IPS-18c (cell line): Measurements from ENCODE around the gene KCNH6.

Experiments used
- H3K4me3 ChIP-seq: 2 replicates; pipeline ENCODE4 v1.7.0; 2013; ENCODE audit warnings: low read depth, mild to moderate bottlenecking, low read length, moderate library complexity; ENCODE audit not compliant: insufficient read depth
- H3K9me3 ChIP-seq: one replicate; pipeline ENCODE4 v1.6.1; 2013; ENCODE audit warnings: mild to moderate bottlenecking, low read length, moderate library complexity; ENCODE audit not compliant: control insufficient read depth, insufficient read depth

KCNH6 gene

DNA sequence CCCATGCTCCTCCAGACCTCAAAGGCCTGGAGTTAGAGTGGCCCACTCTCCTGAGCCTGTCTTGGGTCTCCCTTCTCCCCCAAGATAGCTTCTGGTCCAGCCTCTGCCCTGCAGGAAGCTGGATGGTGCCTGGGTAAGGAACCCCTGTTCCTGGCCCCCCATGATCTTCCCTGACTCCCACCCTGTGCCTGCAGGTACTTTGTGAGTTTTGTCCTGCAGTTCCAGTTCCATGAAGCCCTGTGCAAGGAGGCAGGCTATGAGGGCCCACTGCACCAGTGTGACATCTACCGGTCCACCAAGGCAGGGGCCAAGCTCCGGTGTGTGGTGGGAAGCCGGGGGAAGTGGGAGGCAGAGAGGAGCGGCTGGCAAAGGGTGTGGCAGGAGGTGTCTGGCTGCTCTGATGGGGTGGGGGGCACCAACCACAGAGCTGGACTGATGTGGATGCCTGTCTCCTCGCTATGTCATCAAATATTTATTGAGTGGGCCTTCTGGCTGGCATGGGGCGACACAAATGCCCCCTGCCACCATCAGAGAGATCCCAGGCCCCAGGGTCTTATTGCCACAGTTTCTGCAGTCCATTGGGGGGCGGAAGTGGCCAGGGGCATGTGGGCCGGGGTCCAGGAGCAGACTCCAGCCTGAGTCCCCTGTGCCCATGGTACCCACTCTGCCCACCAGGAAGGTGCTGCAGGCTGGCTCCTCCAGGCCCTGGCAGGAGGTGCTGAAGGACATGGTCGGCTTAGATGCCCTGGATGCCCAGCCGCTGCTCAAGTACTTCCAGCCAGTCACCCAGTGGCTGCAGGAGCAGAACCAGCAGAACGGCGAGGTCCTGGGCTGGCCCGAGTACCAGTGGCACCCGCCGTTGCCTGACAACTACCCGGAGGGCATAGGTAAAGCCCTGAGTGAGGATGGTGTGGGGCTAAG, 39.2 kb upstream of the KCNH6 start:
- no peaks in the 10 kb centered on the region for H3K9me3 ChIP-seq
- no peak overlapping the region for H3K4me3 ChIP-seq

DNA sequence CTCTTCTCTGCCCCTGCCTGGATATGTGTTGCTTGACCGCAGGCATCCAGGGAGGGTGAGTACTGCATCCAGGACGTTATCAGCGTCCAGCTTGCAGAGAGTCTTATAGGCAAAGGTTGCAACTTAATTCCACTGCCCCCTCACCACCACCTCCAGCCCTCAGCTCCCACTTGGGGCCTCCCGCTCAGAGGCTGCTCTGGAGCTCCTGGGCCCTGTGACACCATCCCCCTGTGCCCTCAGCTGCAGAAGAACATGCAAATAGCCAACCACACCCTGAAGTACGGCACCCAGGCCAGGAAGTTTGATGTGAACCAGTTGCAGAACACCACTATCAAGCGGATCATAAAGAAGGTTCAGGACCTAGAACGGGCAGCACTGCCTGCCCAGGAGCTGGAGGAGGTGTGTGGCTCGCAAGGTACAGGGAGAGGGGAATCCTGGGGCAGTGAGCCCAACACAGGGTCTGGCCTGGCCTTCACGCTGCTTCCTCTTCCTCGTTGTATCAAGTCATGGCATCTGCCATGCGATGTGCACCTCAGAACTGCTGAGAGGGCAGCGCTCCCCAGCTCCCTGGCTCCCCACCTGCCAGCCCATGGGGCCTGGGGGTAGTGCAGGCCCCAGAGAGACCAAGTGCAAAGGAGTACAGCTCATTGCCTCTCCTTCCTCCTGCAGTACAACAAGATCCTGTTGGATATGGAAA, 36.7 kb upstream of the KCNH6 start:
- H3K4me3 ChIP-seq, result no peak overlapping the region
- H3K9me3 ChIP-seq, result no peaks in the 10 kb centered on the region

DNA sequence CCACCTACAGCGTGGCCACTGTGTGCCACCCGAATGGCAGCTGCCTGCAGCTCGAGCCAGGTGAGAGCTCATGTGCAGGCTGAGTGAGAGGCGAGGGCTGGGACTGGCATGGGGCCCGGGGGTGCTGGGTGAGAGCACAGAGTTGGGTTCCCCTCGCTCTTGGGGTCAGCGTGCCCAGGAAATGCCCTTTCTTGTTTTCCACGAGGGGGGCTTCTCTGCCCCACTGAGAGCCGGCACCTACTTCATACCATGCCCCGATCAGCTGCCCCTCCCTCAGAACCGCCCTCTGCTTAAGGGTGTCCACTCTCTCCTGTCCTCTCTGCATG, 36.2 kb upstream of the KCNH6 start:
- H3K9me3 ChIP-seq, result no peaks in the 10 kb centered on the region
- H3K4me3 ChIP-seq, result no peak overlapping the region

DNA sequence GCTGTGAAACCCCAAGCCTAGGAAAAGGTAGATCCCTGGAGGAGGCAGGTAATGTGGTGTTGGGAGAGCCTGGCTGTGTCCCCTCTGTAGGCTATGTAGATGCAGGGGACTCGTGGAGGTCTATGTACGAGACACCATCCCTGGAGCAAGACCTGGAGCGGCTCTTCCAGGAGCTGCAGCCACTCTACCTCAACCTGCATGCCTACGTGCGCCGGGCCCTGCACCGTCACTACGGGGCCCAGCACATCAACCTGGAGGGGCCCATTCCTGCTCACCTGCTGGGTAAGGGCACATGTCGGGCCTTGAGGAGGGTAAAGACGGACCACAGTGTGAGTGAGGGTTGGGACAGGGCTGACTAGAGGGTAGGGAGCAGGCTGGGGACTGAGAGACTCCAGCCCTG, 34.3 kb upstream of the KCNH6 start:
- Histone ChIP-seq H3K4me3 (no peak overlapping the region), H3K9me3 (no peaks in the 10 kb centered on the region)

DNA sequence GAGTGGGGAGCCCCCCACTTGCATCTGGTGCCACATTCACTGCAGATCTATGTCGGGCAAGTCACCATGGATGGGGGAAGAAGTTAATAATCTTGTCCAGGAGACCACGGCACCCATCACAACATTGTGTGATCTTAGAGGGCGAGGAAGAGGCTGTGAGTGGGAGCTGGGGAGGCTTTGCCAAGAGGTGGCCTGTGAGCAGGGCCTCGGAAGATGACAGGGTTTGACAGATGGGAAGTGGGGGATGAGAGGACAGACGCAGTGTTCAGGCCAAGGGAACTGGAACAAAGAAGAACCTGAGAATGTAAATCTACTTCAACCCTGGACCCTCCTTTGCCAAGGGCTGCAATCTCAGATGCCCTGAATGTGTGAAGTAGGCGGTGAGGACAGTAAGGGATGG, 33.9 kb upstream of the KCNH6 start:
- H3K4me3 ChIP-seq, result no peak overlapping the region
- H3K9me3 ChIP-seq, result no peaks in the 10 kb centered on the region

DNA sequence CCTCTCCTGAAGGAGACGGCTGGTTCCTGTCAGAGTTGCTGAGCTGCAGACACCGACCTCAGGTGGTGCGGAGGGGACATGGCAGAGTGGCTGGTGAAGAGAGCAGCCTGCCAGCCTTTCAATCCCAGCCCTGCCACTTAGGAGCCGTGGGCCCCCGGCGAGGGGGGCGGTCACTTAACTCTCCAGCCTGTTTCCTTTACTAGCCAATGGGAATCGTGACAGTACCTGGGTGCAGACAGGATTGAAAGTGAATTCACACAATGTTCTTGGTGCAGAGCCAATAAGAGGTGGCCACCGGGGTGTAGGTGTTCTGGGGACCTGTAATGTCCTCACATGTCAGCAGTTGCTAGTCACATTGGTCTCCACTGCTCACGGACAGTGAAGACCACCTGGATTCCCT, 32.8 kb upstream of the KCNH6 start:
- no peak overlapping the region for H3K4me3 ChIP-seq
- H3K9me3 ChIP-seq, result no peaks in the 10 kb centered on the region

DNA sequence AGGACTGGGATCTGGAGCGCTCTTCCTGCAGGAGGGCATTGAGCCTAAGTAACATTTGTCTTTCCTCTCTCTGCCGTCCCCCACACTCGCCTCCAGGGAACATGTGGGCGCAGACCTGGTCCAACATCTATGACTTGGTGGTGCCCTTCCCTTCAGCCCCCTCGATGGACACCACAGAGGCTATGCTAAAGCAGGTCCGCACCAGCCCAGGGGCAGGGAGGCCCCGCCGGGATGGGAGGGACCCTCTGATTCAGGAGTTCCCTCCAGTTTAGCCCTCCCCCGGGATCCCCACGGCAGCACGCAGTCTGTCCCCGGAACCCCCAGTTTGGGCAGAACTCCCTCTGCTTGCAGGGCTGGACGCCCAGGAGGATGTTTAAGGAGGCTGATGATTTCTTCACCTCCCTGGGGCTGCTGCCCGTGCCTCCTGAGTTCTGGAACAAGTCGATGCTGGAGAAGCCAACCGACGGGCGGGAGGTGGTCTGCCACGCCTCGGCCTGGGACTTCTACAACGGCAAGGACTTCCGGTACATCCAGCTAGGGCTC, 32.2 kb upstream of the KCNH6 start:
- no peak overlapping the region for H3K4me3 ChIP-seq

DNA sequence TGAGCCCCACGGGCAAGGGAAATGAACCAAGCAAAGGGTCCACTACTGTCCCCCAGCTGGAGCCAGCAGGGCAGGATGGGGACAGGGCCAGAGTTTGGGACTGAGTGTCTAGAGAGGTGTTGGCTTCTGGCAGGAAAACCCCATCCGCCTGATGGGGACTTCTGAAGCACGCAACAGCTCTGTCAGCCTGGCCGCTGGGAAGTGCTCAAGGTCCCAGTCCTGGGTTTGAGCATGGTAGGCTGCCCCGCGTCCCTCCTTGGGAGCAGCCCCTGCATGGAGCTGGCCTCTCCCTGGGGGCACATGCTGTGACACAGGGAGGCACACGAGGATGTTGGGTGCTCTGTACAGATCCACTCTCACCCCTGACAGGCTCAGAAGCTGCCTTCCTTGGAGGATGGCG, 31.7 kb upstream of the KCNH6 start:
- Histone ChIP-seq H3K4me3 (no peak overlapping the region), H3K9me3 (no peaks in the 10 kb centered on the region)

More for the DNA sequence above, 32.2 kb upstream of the KCNH6 start:
- H3K9me3 ChIP-seq, result no peaks in the 10 kb centered on the region

DNA sequence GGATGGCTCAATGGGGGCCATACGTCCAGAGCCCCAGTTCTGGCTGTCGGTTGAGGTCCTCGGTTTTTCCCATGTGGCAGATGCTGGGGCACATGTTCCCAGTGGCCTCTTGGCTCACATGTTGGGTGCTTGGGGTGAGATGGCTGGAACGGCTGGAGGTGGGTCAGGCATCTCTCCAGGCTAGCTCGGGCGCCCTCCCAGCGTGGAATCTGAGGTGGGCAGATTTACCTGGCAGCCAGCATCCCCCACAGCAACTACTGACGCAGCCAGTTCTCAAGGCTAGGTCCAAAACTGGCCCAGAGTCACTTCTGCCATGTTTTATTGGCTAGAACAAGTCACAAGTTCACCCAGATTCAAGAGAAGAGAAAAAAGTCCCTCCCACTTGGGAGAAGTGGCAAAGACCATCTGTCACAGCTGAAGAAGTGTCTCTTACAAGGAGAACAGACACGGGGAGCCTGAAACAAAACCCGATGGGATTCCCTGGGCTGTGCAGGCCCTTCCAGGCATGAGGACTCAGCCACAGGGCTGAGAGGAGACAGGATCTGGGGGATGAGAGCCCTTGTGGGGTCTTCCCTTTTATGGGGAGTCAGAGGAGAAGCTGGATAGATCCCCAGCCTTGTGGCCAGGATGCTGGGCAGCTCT, 31.1 kb upstream of the KCNH6 start:
- Histone ChIP-seq H3K9me3 (no peaks in the 10 kb centered on the region), H3K4me3 (no peak overlapping the region)

DNA sequence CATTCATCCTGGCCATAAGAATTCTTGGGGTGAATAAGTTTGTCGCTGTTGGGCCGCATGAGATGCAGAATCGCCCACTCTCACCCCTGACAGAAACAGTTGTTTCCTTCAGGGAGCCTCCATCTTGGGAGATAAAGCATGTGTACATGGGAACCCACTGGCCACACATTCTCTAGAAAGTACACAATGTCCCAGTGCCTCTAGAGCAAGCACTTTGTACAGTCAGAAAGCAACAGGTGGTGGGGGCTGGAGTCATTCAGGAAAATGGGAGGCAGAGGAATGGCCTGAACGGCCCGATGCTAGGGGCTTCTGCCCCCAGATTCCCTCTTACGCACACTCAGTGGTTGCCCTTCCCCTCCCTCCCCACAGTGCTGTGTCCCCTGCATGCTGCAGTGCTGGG, 30.2 kb upstream of the KCNH6 start:
- Histone ChIP-seq H3K4me3 (no peak overlapping the region), H3K9me3 (no peaks in the 10 kb centered on the region)

DNA sequence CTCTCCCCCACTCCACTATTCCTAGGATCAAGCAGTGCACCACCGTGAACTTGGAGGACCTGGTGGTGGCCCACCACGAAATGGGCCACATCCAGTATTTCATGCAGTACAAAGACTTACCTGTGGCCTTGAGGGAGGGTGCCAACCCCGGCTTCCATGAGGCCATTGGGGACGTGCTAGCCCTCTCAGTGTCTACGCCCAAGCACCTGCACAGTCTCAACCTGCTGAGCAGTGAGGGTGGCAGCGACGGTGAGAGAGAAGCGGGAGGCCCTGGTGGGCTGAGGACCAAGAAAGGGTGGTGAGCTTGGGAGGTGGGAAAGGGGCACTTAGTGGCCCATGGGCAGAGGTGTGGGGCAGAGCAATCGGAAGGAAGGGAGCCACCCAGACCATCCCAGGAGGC, 29.7 kb upstream of the KCNH6 start:
- Histone ChIP-seq H3K4me3 (no peak overlapping the region), H3K9me3 (no peaks in the 10 kb centered on the region)

DNA sequence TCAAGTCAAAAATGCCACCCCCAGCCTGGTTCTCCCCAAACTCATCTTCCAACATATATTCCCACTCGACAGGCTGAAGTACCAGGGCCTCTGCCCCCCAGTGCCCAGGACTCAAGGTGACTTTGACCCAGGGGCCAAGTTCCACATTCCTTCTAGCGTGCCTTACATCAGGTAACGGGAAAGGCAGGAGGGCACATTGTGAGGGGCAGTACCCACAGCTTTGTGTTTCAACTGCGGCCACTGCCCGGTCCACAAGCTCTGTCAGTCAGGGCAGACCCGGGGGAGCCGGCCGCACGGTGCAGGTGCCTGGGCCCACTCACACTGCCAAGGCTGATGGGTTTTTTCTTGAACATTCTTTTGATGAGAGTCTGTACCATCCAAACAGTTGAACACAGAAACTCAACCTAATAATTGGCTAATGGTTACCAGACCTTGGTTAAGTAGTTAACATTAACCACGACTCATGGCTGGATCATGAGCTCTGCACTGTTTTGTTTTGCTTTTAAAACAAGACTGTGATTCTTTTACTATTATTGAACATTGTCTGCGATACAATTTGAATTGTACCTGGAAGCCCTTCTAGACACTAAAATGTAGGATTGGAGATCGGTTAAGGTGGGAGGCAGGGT, 28.7 kb upstream of the KCNH6 start:
- H3K4me3 ChIP-seq, result no peak overlapping the region
- H3K9me3 ChIP-seq, result no peaks in the 10 kb centered on the region

DNA sequence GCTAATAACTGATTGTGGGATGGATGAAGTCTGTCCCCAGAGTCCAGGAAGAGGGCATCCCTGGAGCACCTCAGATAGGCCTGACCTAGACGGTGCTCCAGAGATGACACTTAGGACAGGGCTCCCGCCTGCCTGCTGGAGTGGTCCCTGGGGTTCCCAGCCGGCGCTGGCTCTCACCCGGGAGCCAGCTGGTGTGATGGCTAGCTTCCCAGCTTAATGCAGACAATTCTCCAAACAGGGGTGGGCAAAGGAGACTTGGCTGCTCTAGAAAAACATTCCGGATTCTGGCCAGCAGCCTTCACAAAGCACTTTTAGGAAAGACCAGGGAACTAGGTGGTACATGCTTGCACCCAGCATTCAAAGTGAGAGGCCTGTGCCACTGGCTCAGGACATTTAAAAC, 27.7 kb upstream of the KCNH6 start:
- Histone ChIP-seq H3K4me3 (no peak overlapping the region), H3K9me3 (no peaks in the 10 kb centered on the region)

DNA sequence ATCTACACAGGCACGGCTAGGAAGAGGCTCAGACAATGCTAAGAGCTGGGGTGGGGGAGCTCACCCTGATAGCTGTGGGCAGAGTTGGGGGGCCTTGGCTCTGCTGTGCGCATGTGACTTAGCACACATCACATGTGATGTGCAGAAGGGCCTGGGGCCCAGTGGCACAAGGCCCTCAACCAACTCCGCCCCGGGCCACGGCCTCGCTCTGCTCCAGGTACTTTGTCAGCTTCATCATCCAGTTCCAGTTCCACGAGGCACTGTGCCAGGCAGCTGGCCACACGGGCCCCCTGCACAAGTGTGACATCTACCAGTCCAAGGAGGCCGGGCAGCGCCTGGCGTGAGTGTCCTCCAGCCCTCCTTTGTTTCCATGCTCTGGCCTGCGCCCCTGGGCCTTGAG, 27.0 kb upstream of the KCNH6 start:
- H3K4me3 ChIP-seq, result no peak overlapping the region
- no peaks in the 10 kb centered on the region for H3K9me3 ChIP-seq

DNA sequence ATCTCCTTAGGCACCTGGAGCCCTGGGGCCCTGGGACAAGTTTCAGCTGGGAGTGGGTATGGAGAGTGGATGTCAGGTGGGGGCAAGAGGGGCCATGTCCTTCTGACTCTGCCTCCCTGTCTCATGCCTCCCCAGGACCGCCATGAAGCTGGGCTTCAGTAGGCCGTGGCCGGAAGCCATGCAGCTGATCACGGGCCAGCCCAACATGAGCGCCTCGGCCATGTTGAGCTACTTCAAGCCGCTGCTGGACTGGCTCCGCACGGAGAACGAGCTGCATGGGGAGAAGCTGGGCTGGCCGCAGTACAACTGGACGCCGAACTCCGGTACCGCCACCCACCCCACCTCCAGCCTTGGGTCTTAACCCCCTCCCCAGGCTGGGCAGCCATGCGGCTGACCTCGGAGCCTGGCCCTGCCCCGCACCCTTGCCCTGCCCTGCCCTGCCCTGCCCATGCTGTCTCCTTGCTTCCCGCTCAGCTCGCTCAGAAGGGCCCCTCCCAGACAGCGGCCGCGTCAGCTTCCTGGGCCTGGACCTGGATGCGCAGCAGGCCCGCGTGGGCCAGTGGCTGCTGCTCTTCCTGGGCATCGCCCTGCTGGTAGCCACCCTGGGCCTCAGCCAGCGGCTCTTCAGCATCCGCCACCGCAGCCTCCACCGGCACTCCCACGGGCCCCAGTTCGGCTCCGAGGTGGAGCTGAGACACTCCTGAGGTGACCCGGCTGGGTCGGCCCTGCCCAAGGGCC, 26.3 kb upstream of the KCNH6 start:
- H3K4me3 ChIP-seq, result no peak overlapping the region
- no peaks in the 10 kb centered on the region for H3K9me3 ChIP-seq

DNA sequence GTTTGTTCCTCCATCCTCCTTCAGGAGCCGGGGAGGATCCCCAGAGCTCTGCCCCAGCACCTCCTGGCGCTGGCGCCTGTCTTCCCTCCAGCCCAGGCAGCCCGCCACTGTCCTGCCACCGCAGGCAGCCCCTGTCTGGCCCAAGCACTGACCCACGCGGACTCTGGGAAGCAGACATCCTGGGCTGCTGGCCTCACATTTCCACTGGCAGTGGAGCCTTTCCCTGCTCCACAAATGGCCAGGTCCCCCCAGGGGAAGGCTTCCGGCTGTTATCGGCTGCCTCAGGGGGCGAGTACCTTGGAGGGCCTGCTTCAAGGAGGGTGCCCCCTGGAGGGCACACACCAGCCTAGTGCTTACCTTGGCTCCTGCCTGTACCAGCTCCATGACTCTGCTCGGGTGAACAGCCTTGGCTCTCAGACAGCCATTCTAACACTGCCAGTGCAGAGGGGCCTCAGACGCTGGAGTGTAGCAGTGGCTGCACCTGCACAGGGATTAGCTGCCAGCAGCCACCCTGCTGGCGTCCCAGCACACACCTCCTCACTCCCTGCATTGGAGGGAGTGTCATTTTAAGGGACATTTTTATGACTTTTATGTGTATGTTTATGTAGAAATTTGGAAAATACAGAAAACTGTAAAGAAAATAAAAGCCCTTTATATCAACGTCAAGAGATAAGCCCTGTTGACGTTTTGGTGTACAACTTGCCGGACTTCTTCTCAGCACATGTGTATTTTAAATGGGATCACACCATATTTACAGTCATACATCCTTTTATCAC, 25.3 kb upstream of the KCNH6 start:
- no peaks in the 10 kb centered on the region for H3K9me3 ChIP-seq
- no peak overlapping the region; the same call in 1 of the 2 replicates for H3K4me3 ChIP-seq
